Astrocyte (in vitro differentiated cells and primary cell): ENCODE results near the gene ARHGAP4.

ENCODE experiments used
- CTCF ChIP-seq: IDR thresholded peaks from 2 replicates; pipeline ENCODE4 v1.5.1; 2011; ENCODE audit warnings: low read depth, mild to moderate bottlenecking, inconsistent platforms, low read length, moderate library complexity; ENCODE audit not compliant: insufficient read depth
- EZH2 ChIP-seq: IDR thresholded peaks from 2 replicates; pipeline ENCODE4 v1.6.1; 2012; ENCODE audit warnings: mild to moderate bottlenecking, low read length, inconsistent platforms; ENCODE audit not compliant: insufficient read depth

- TF ChIP-seq CTCF (no peak), EZH2 (no peak)
These were observed at the start of gene ARHGAP4 for GRCh38 chrX:153925739-153926551.
